GM23338 (cell line): ENCODE measurements around the gene MEIOSIN. TPM values are rescaled to one million over a fixed set of nuclear protein-coding genes. Genes with fewer than 3 reads are reported as not detected.

Source experiments
- ATAC-seq: fragments of 200-7000 bp; cut with Tn5 transposase; 3 replicates; pipeline ENCODE4 v1.9.1; 2020
- DNase-seq: peaks from one replicate; pipeline ENCODE4 v3.0.0-alpha.2; 2015; ENCODE audit warnings: low spot score
- H2AFZ ChIP-seq: fragments of 200-600 bp; sonication (generic); 2 replicates; pipeline ENCODE4 v1.8.0; 2016; ENCODE audit warnings: antibody characterized with exemption, mild to moderate bottlenecking, moderate library complexity
- H3F3A ChIP-seq: fragments of 200-600 bp; sonication (generic); replicated peaks from 2 replicates; pipeline ENCODE4 v1.8.0; 2017; ENCODE audit warnings: antibody characterized with exemption, mixed run types, low read depth
- H3K27ac ChIP-seq: fragments of 200-600 bp; sonication (generic); 2 replicates; pipeline ENCODE4 v1.6.1; 2016; ENCODE audit warnings: low read depth
- H3K27me3 ChIP-seq: fragments of 200-600 bp; sonication (generic); 2 replicates; pipeline ENCODE4 v1.8.0; 2016; ENCODE audit warnings: mild to moderate bottlenecking, mixed run types, moderate library complexity; ENCODE audit not compliant: insufficient read depth
- H3K36me3 ChIP-seq: fragments of 200-600 bp; sonication (generic); 2 replicates; pipeline ENCODE4 v1.8.0; 2016; ENCODE audit warnings: mild to moderate bottlenecking; ENCODE audit not compliant: insufficient read depth
- H3K4me1 ChIP-seq: fragments of 200-600 bp; sonication (generic); 2 replicates; pipeline ENCODE4 v1.8.0; 2016; ENCODE audit warnings: mild to moderate bottlenecking, moderate library complexity; ENCODE audit not compliant: insufficient read depth
- H3K4me2 ChIP-seq: fragments of 200-600 bp; sonication (generic); 2 replicates; pipeline ENCODE4 v1.7.1; 2017; ENCODE audit warnings: mixed run types
- H3K4me3 ChIP-seq: fragments of 200-600 bp; sonication (generic); 2 replicates; pipeline ENCODE4 v1.6.1; 2016; ENCODE audit warnings: mixed run types
- H3K79me2 ChIP-seq: fragments of 200-600 bp; sonication (generic); replicated peaks from 2 replicates; pipeline ENCODE4 v1.8.0; 2017; ENCODE audit warnings: mild to moderate bottlenecking; ENCODE audit not compliant: insufficient read depth
- H3K9me2 ChIP-seq: fragments of 200-600 bp; sonication (generic); 2 replicates; pipeline ENCODE4 v1.8.0; 2017; ENCODE audit not compliant: insufficient read depth
- H4K20me1 ChIP-seq: fragments of 200-600 bp; sonication (generic); replicated peaks from 2 replicates; pipeline ENCODE4 v1.8.0; 2017; ENCODE audit warnings: mild to moderate bottlenecking; ENCODE audit not compliant: insufficient read depth
- H3K27ac Mint-ChIP-seq: 2 replicates; pipeline ENCODE4 v1.8.0; 2020; ENCODE audit warnings: inconsistent platforms, mild to moderate bottlenecking, moderate library complexity, mixed read lengths
- H3K27me3 Mint-ChIP-seq: 3 replicates; pipeline ENCODE4 v1.8.0; 2022; ENCODE audit warnings: low read depth, mild to moderate bottlenecking, moderate library complexity, mixed read lengths, inconsistent platforms; ENCODE audit not compliant: insufficient read depth, poor library complexity
- H3K36me3 Mint-ChIP-seq: 3 replicates; pipeline ENCODE4 v1.8.0; 2021; ENCODE audit warnings: low read depth, mild to moderate bottlenecking, inconsistent platforms, moderate library complexity, mixed read lengths
- H3K4me1 Mint-ChIP-seq: 3 replicates; pipeline ENCODE4 v1.8.0; 2020; ENCODE audit warnings: mild to moderate bottlenecking, inconsistent platforms, mixed read lengths
- H3K4me3 Mint-ChIP-seq: 3 replicates; pipeline ENCODE4 v1.8.0; 2021; ENCODE audit warnings: moderate library complexity, mild to moderate bottlenecking, inconsistent platforms, mixed read lengths
- H3K9me3 Mint-ChIP-seq: 3 replicates; pipeline ENCODE4 v1.8.0; 2020; ENCODE audit warnings: moderate library complexity, mild to moderate bottlenecking, inconsistent platforms, mixed read lengths
- CREB1 ChIP-seq: fragments of 250-450 bp; sonication (Bioruptor Pico); IDR thresholded peaks from 2 replicates; pipeline ENCODE4 v1.5.0; 2020; ENCODE audit warnings: low read depth, mild to moderate bottlenecking, moderate library complexity
- CTCF ChIP-seq, 2 experiments: fragments of 200-600 bp in 1 of 2; sonication (generic) in 1 of 2; conservative IDR thresholded peaks; 2 replicates each; pipeline versions ENCODE4 v1.5.1 to v1.6.1; 2016 to 2017; ENCODE audit warnings: antibody characterized with exemption in 2 of 2, low read depth in 2 of 2, mild to moderate bottlenecking in 2 of 2, moderate library complexity in 1 of 2
- ETS1 ChIP-seq: IDR thresholded peaks from 2 replicates; pipeline ENCODE4 v1.6.1; 2016; ENCODE audit warnings: antibody characterized with exemption
- EZH2 ChIP-seq: fragments of 200-600 bp; sonication (generic); IDR thresholded peaks from one replicate; pipeline ENCODE4 v1.8.0; 2017; ENCODE audit warnings: antibody characterized with exemption, mild to moderate bottlenecking, low read depth; ENCODE audit not compliant: unreplicated experiment
- EZH2phosphoT487 ChIP-seq: fragments of 200-600 bp; sonication (generic); IDR thresholded peaks from one replicate; pipeline ENCODE4 v1.8.1; 2018; ENCODE audit warnings: antibody characterized with exemption; ENCODE audit not compliant: unreplicated experiment
- JUNB ChIP-seq: IDR thresholded peaks from one replicate; pipeline ENCODE4 v1.6.1; 2016; ENCODE audit warnings: antibody characterized with exemption; ENCODE audit not compliant: unreplicated experiment
- POLR2AphosphoS5 ChIP-seq: IDR thresholded peaks from 2 replicates; pipeline ENCODE4 v1.6.1; 2016; ENCODE audit warnings: antibody characterized with exemption, low read depth
- STAT1 ChIP-seq: IDR thresholded peaks from one replicate; pipeline ENCODE4 v1.6.1; 2016; ENCODE audit warnings: antibody characterized with exemption; ENCODE audit not compliant: unreplicated experiment
- ZNF114 ChIP-seq: fragments of 250-450 bp; sonication (Bioruptor Pico); IDR thresholded peaks from 2 replicates; pipeline ENCODE4 v1.5.0; 2020; ENCODE audit warnings: mild to moderate bottlenecking, moderate library complexity
- ZNF462 ChIP-seq: fragments of 250-450 bp; sonication (Bioruptor Pico); IDR thresholded peaks from 2 replicates; pipeline ENCODE4 v1.5.0; 2020; ENCODE audit warnings: mild to moderate bottlenecking, moderate library complexity
- polyA plus RNA-seq: library from polyadenylated mRNA; unstranded; fragments of >200 nt; fragmentation: Nextera tagmentation; extraction: Ambion mirVana; gene quantifications from 2 replicates; pipeline ENCODE4 v1.2.1, GENCODE V29; 2016
- total RNA-seq: library from RNA; depleted of rRNA; stranded (reverse); fragments of >200 nt; shearing (Covaris generic); gene quantifications from 2 replicates; pipeline ENCODE4 v1.2.3, GENCODE V29; 2014

The MEIOSIN gene
- total and polyA plus RNA-seq, 2 experiments from 2014 or later = 0.21 to 0.28 TPM

GRCh38 chr19:45717131-45717982, 15.9 kb upstream of the MEIOSIN start:
- peaks cover 6% of the 10 kb centered on the region for H3K36me3 ChIP-seq
- peak overlapping the region; percentile 87 for H3K27ac ChIP-seq
- H3K36me3 Mint-ChIP-seq = peaks cover 27% of the 10 kb centered on the region
- ATAC-seq (peak; percentile 94), DNase-seq (peak; percentile 100)
- H3K9me3 Mint-ChIP-seq = no peaks in the 10 kb centered on the region
- no peaks in the 10 kb centered on the region for H3K27me3 ChIP-seq
- TF ChIP-seq JUNB = peak; percentile 100
- TF ChIP-seq CTCF (conservative IDR thresholded peaks at IDR 0.05; ENCODE audit: low read depth in 2 of 2) = no peak
- peak; percentile 65 for TF ChIP-seq POLR2AphosphoS5
- TF ChIP-seq CREB1 (CRISPR knock-in tag) = peak; percentile 58
- H3K79me2 ChIP-seq = peaks cover 52% of the 10 kb centered on the region
- H3K4me3 Mint-ChIP-seq = peak overlapping the region; percentile 95
- H3K4me1 ChIP-seq = peaks cover 18% of the 10 kb centered on the region
- H4K20me1 ChIP-seq = no peaks in the 10 kb centered on the region; the same call in 1 of the 2 replicates
- peak overlapping the region; percentile 90 for H3K4me2 ChIP-seq
- peaks cover 29% of the 10 kb centered on the region for H3K4me1 Mint-ChIP-seq
- H3K27me3 Mint-ChIP-seq = peaks cover 20% of the 10 kb centered on the region
- H3K27ac Mint-ChIP-seq = peak overlapping the region; percentile 99
- H3F3A ChIP-seq = peaks cover 10% of the 10 kb centered on the region
- H3K9me2 ChIP-seq = no peaks in the 10 kb centered on the region
- peak overlapping the region; percentile 74 for H3K4me3 ChIP-seq
- H2AFZ ChIP-seq = no peak overlapping the region

- H3K27ac ChIP-seq = peak overlapping the region; percentile 86
- Mint-ChIP-seq H3K9me3 (no peaks in the 10 kb centered on the region), H3K4me3 (peak overlapping the region; percentile 95), H3K4me1 (peaks cover 29% of the 10 kb centered on the region), H3K27me3 (peaks cover 20% of the 10 kb centered on the region), H3K36me3 (peaks cover 27% of the 10 kb centered on the region), H3K27ac (peak overlapping the region; percentile 99)
- H3F3A ChIP-seq = peaks cover 10% of the 10 kb centered on the region
- peaks cover 18% of the 10 kb centered on the region for H3K4me1 ChIP-seq
- no peak for DNase-seq
- ATAC-seq = peak; percentile 11
- peak overlapping the region; percentile 51 for H3K4me3 ChIP-seq
- no peaks in the 10 kb centered on the region for H3K9me2 ChIP-seq
- H3K27me3 ChIP-seq = no peaks in the 10 kb centered on the region
- H3K4me2 ChIP-seq = peak overlapping the region; percentile 77
- no peak overlapping the region for H2AFZ ChIP-seq
- H4K20me1 ChIP-seq = no peaks in the 10 kb centered on the region; the same call in 1 of the 2 replicates
- H3K36me3 ChIP-seq = peaks cover 8% of the 10 kb centered on the region
- H3K79me2 ChIP-seq = peaks cover 52% of the 10 kb centered on the region
- no peak for TF ChIP-seq CREB1 (CRISPR knock-in tag)
- no peak for TF ChIP-seq ZNF114 (CRISPR knock-in tag)
- TF ChIP-seq STAT1 = no peak
- no peak for TF ChIP-seq ETS1
- no peak for TF ChIP-seq EZH2
- no peak for TF ChIP-seq EZH2phosphoT487
- TF ChIP-seq JUNB = no peak
- TF ChIP-seq ZNF462 (CRISPR knock-in tag) = no peak
These were observed 15.1 kb upstream of the MEIOSIN start for GRCh38 chr19:45717983-45718650.
